H9 (cell line): ENCODE results near the gene CARTPT. TPM values are rescaled to one million over a fixed set of nuclear protein-coding genes. Genes with fewer than 3 reads are reported as not detected.

Source experiments
- DNase-seq: peaks from one replicate; pipeline ENCODE4 v3.0.0-alpha.2; 2017
- H2AFZ ChIP-seq: one replicate; pipeline ENCODE4 v1.6.1; 2013; ENCODE audit warnings: mild to moderate bottlenecking, low read length, control low read depth, moderate library complexity
- H2AK5ac ChIP-seq: 2 replicates; pipeline ENCODE4 v1.6.1; 2013; ENCODE audit warnings: low read length, control low read depth, mixed read lengths; ENCODE audit not compliant: insufficient read length
- H2BK120ac ChIP-seq: one replicate; pipeline ENCODE4 v1.6.1; 2013; ENCODE audit warnings: low read depth, mild to moderate bottlenecking, low read length, control low read depth, inconsistent platforms; ENCODE audit not compliant: poor library complexity, severe bottlenecking
- H2BK12ac ChIP-seq: 2 replicates; pipeline ENCODE4 v1.6.1; 2013; ENCODE audit warnings: low read length, control low read depth, mixed read lengths, low read depth; ENCODE audit not compliant: insufficient read length
- H2BK15ac ChIP-seq: 2 replicates; pipeline ENCODE4 v1.6.1; 2013; ENCODE audit warnings: low read depth, low read length, control low read depth
- H2BK20ac ChIP-seq: one replicate; pipeline ENCODE4 v1.6.1; 2013; ENCODE audit warnings: low read depth, mild to moderate bottlenecking, low read length, control low read depth, inconsistent platforms; ENCODE audit not compliant: poor library complexity, severe bottlenecking
- H2BK5ac ChIP-seq: 2 replicates; pipeline ENCODE4 v1.6.1; 2013; ENCODE audit warnings: low read length, control low read depth, mixed read lengths; ENCODE audit not compliant: insufficient read length
- H3K14ac ChIP-seq: 2 replicates; pipeline ENCODE4 v1.6.1; 2013; ENCODE audit warnings: low read length, control low read depth; ENCODE audit not compliant: insufficient read depth
- H3K18ac ChIP-seq: 2 replicates; pipeline ENCODE4 v1.6.1; 2013; ENCODE audit warnings: low read depth, mild to moderate bottlenecking, mixed read lengths, low read length, control low read depth; ENCODE audit not compliant: insufficient read length
- H3K23ac ChIP-seq: 2 replicates; pipeline ENCODE4 v1.6.1; 2013; ENCODE audit warnings: low read length, control low read depth, mixed read lengths, low read depth; ENCODE audit not compliant: insufficient read length
- H3K23me2 ChIP-seq: 2 replicates; pipeline ENCODE4 v1.6.1; 2013; ENCODE audit warnings: low read depth, mild to moderate bottlenecking, mixed read lengths, low read length, control low read depth; ENCODE audit not compliant: insufficient read length, poor library complexity, severe bottlenecking
- H3K27ac ChIP-seq: 2 replicates; pipeline ENCODE4 v1.5.1; 2013; ENCODE audit warnings: low read length, control low read depth, mixed read lengths, low read depth; ENCODE audit not compliant: insufficient read length
- H3K27me3 ChIP-seq: 2 replicates; pipeline ENCODE4 v1.6.1; 2013; ENCODE audit warnings: low read length, control low read depth, inconsistent platforms; ENCODE audit not compliant: insufficient read depth
- H3K4ac ChIP-seq: 2 replicates; pipeline ENCODE4 v1.6.1; 2013; ENCODE audit warnings: low read depth, mild to moderate bottlenecking, control low read depth, inconsistent platforms, low read length, moderate library complexity
- H3K4me1 ChIP-seq: 2 replicates; pipeline ENCODE4 v1.6.1; 2013; ENCODE audit warnings: low read length, control low read depth, inconsistent platforms; ENCODE audit not compliant: insufficient read depth
- H3K4me2 ChIP-seq: 2 replicates; pipeline ENCODE4 v1.6.1; 2013; ENCODE audit warnings: low read length, control low read depth, mixed read lengths; ENCODE audit not compliant: insufficient read length, insufficient read depth
- H3K56ac ChIP-seq: 2 replicates; pipeline ENCODE4 v1.6.1; 2013; ENCODE audit warnings: low read depth, mild to moderate bottlenecking, mixed read lengths, low read length, control low read depth; ENCODE audit not compliant: insufficient read length
- H3K79me1 ChIP-seq: 2 replicates; pipeline ENCODE4 v1.6.1; 2013; ENCODE audit warnings: low read depth, mild to moderate bottlenecking, moderate library complexity, low read length, control low read depth, inconsistent platforms; ENCODE audit not compliant: insufficient read depth, poor library complexity, severe bottlenecking
- H3K79me2 ChIP-seq: 2 replicates; pipeline ENCODE4 v1.6.1; 2013; ENCODE audit warnings: low read length, control low read depth, inconsistent platforms; ENCODE audit not compliant: insufficient read depth
- H3K9ac ChIP-seq: 2 replicates; pipeline ENCODE4 v1.6.1; 2013; ENCODE audit warnings: low read length, control low read depth, mixed read lengths; ENCODE audit not compliant: insufficient read length; ENCODE audit errors: extremely low read depth
- H3K9me3 ChIP-seq: one replicate; pipeline ENCODE4 v1.6.1; 2013; ENCODE audit warnings: low read depth, low read length, inconsistent platforms; ENCODE audit not compliant: control insufficient read depth
- H3T11ph ChIP-seq: one replicate; pipeline ENCODE4 v1.6.1; 2013; ENCODE audit warnings: mild to moderate bottlenecking, low read length, control low read depth, inconsistent platforms
- H4K20me1 ChIP-seq: one replicate; pipeline ENCODE4 v1.6.1; 2013; ENCODE audit not compliant: control insufficient read depth, insufficient read length, insufficient read depth
- H4K5ac ChIP-seq: 2 replicates; pipeline ENCODE4 v1.6.1; 2013; ENCODE audit warnings: low read depth, mild to moderate bottlenecking, mixed read lengths, low read length, control low read depth; ENCODE audit not compliant: insufficient read length
- H4K8ac ChIP-seq: replicated peaks from 2 replicates; pipeline ENCODE4 v1.6.1; 2013; ENCODE audit warnings: low read length, control low read depth, mixed read lengths, low read depth; ENCODE audit not compliant: insufficient read length
- H4K91ac ChIP-seq: 2 replicates; pipeline ENCODE4 v1.6.1; 2013; ENCODE audit warnings: low read depth, mild to moderate bottlenecking, moderate library complexity, mixed read lengths, low read length, control low read depth; ENCODE audit not compliant: insufficient read length
- H3K27ac Mint-ChIP-seq, 3 experiments: 2 replicates in 2 of 3; 3 replicates in 1 of 3; pipeline ENCODE4 v1.8.0; 2020 to 2021; ENCODE audit warnings: mixed read lengths in 3 of 3, mild to moderate bottlenecking in 1 of 3, moderate library complexity in 1 of 3
- H3K27me3 Mint-ChIP-seq: 2 replicates; pipeline ENCODE4 v1.8.0; 2021; ENCODE audit warnings: low read depth, mild to moderate bottlenecking, moderate library complexity, mixed read lengths
- H3K36me3 Mint-ChIP-seq, 3 experiments: 2 replicates in 2 of 3; 3 replicates in 1 of 3; pipeline ENCODE4 v1.8.0; 2020 to 2021; ENCODE audit warnings: low read depth in 3 of 3, mixed read lengths in 3 of 3; ENCODE audit not compliant: insufficient read depth in 1 of 3
- H3K4me1 Mint-ChIP-seq, 2 experiments: 2 replicates each; pipeline ENCODE4 v1.8.0; 2020; ENCODE audit warnings: mixed read lengths in 2 of 2
- H3K4me3 Mint-ChIP-seq, 2 experiments: 2 replicates in 1 of 2; 3 replicates in 1 of 2; pipeline ENCODE4 v1.8.0; 2020 to 2021; ENCODE audit warnings: mild to moderate bottlenecking in 2 of 2, mixed read lengths in 2 of 2, moderate library complexity in 1 of 2
- H3K9me3 Mint-ChIP-seq, 2 experiments: 2 replicates in 1 of 2; 3 replicates in 1 of 2; pipeline ENCODE4 v1.8.0; 2020; ENCODE audit warnings: mild to moderate bottlenecking in 2 of 2, mixed read lengths in 2 of 2, moderate library complexity in 1 of 2
- CTCF ChIP-seq: fragments of 200-600 bp; sonication (generic); conservative IDR thresholded peaks from 3 replicates; pipeline ENCODE4 v1.8.0; 2021; ENCODE audit warnings: antibody characterized with exemption, mild to moderate bottlenecking
- WGBS: extraction: QIAGEN DNeasy Blood & Tissue Kit; methylation state at CpG from one replicate; pipeline ENCODE4 v1.1.7; 2013; ENCODE audit warnings: missing lambda C conversion rate, low lambda C conversion rate, mixed read lengths; ENCODE audit not compliant: insufficient read length; ENCODE audit errors: extremely low coverage; 5-methylcytosine and 5-hydroxymethylcytosine counted together
- total RNA-seq: library from RNA; stranded (reverse); gene quantifications from 2 replicates; pipeline ENCODE4 v1.2.1, GENCODE V29; 2021

The CARTPT gene
- total RNA-seq, 1 experiment from 2014 or later, result not detected

DNA sequence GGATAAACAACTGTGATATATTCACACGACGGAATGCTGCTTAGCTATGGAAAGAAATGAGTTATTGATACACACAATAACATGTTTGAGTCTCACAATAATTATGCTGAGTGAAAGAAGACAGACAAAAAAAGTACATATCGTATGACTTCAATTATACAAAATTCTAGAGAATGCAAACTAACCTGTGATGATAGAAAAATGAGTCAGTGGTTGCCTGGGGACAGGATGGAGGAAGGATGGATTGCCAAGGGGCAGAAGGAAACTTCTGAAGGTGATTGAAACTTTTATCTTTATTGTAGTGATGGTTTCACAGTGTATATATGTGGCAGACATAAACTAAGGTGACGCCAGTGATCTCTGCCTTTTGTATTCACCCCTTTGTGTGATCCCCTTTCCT is 7.5 kb upstream of the CARTPT start:
- no peak overlapping the region for H3K4me2 ChIP-seq
- H3K27me3 Mint-ChIP-seq, result peaks cover 36% of the 10 kb centered on the region
- H4K20me1 ChIP-seq, result no peaks in the 10 kb centered on the region
- no peaks in the 10 kb centered on the region for H3K4me1 ChIP-seq
- H4K8ac ChIP-seq, result no peak overlapping the region
- no peak overlapping the region for H3T11ph ChIP-seq
- no CpG with 5 or more reads among the region's 4 CpGs for WGBS
- H4K5ac ChIP-seq, result no peak overlapping the region
- no peak overlapping the region for H3K18ac ChIP-seq
- no peaks in the 10 kb centered on the region for H3K79me1 ChIP-seq
- H3K27me3 ChIP-seq, result no peaks in the 10 kb centered on the region
- no peak overlapping the region for H2AFZ ChIP-seq
- no peak for TF ChIP-seq CTCF
- no peak overlapping the region for H3K27ac ChIP-seq
- no peaks in the 10 kb centered on the region for H3K4me1 Mint-ChIP-seq
- H3K4me3 Mint-ChIP-seq, result no peak overlapping the region
- no peaks in the 10 kb centered on the region for H3K36me3 Mint-ChIP-seq
- no peak overlapping the region for H3K27ac Mint-ChIP-seq
- no peak for DNase-seq
- no peaks in the 10 kb centered on the region for H3K79me2 ChIP-seq
- H3K9ac ChIP-seq, result no peak overlapping the region
- no peak overlapping the region for H2BK5ac ChIP-seq
- H3K56ac ChIP-seq, result no peak overlapping the region
- H3K9me3 ChIP-seq, result no peaks in the 10 kb centered on the region
- no peak overlapping the region for H2BK12ac ChIP-seq
- no peak overlapping the region for H2BK15ac ChIP-seq
- H3K23ac ChIP-seq, result no peak overlapping the region
- H2BK20ac ChIP-seq, result no peak overlapping the region
- H3K4ac ChIP-seq, result no peak overlapping the region
- H2AK5ac ChIP-seq, result no peak overlapping the region
- no peak overlapping the region for H4K91ac ChIP-seq
- H3K23me2 ChIP-seq, result no peaks in the 10 kb centered on the region
- no peaks in the 10 kb centered on the region for H3K9me3 Mint-ChIP-seq
- no peak overlapping the region for H3K14ac ChIP-seq
- no peak overlapping the region for H2BK120ac ChIP-seq
